HepG2 (cell line): Measurements from ENCODE around the gene VMO1. TPM values are rescaled to one million over a fixed set of nuclear protein-coding genes. Genes with fewer than 3 reads are reported as not detected.

Experiments used
- AGO2 ChIP-seq: fragments of 200-400 bp; formaldehyde crosslinking; optimal IDR thresholded peaks from 2 replicates; pipeline ENCODE3; 2017; ENCODE audit warnings: mild to moderate bottlenecking, low read depth, low read length, moderate library complexity
- CBX5 ChIP-seq: sonication (generic); formaldehyde crosslinking; IDR thresholded peaks from 2 replicates; pipeline ENCODE4 v1.4.0; 2020; ENCODE audit warnings: missing genetic modification reagents, borderline replicate concordance
- GABPB1 ChIP-seq: IDR thresholded peaks from 2 replicates; pipeline ENCODE4 v1.6.1; 2016; ENCODE audit warnings: mild to moderate bottlenecking, missing genetic modification reagents, moderate library complexity, missing compliant biosample characterization
- GATAD2A ChIP-seq: IDR thresholded peaks from 2 replicates; pipeline ENCODE4 v1.6.1; 2016
- KAT8 ChIP-seq: IDR thresholded peaks from 2 replicates; pipeline ENCODE4 v1.6.1; 2016; ENCODE audit warnings: missing genetic modification reagents, missing compliant biosample characterization
- KLF6 ChIP-seq: IDR thresholded peaks from 2 replicates; pipeline ENCODE4 v1.8.0; 2016; ENCODE audit warnings: missing biosample characterization, missing genetic modification reagents
- MYC ChIP-seq: sonication (generic); formaldehyde crosslinking; IDR thresholded peaks from 2 replicates; pipeline ENCODE4 v1.9.0; 2021; ENCODE audit warnings: missing genetic modification reagents, borderline replicate concordance
- NCOR1 ChIP-seq: fragments of 200-600 bp; sonication (generic); IDR thresholded peaks from 2 replicates; pipeline ENCODE4 v1.7.0; 2017; ENCODE audit warnings: antibody characterized with exemption, low read length, borderline replicate concordance
- NFAT5 ChIP-seq: sonication (generic); formaldehyde crosslinking; IDR thresholded peaks from 2 replicates; pipeline ENCODE4 v1.4.0; 2020; ENCODE audit warnings: missing genetic modification reagents
- NFIC ChIP-seq: IDR thresholded peaks from 2 replicates; pipeline ENCODE4 v1.6.1; 2012; ENCODE audit warnings: mild to moderate bottlenecking, low read length, inconsistent platforms
- PREB ChIP-seq: sonication (generic); formaldehyde crosslinking; IDR thresholded peaks from 2 replicates; pipeline ENCODE4 v1.4.0; 2020; ENCODE audit warnings: missing genetic modification reagents
- RARA ChIP-seq: IDR thresholded peaks from 2 replicates; pipeline ENCODE4 v1.6.1; 2016; ENCODE audit warnings: missing genetic modification reagents, missing compliant biosample characterization
- RCOR2 ChIP-seq: IDR thresholded peaks from 2 replicates; pipeline ENCODE4 v1.6.1; 2016; ENCODE audit warnings: missing biosample characterization, missing genetic modification reagents
- RELA ChIP-seq: sonication (generic); formaldehyde crosslinking; IDR thresholded peaks from 2 replicates; pipeline ENCODE4 v1.4.0; 2020; ENCODE audit warnings: missing genetic modification reagents
- SSRP1 ChIP-seq: IDR thresholded peaks from 2 replicates; pipeline ENCODE4 v1.6.1; 2016; ENCODE audit warnings: control low read depth
- ZBTB33 ChIP-seq: sonication (generic); formaldehyde crosslinking; IDR thresholded peaks from 2 replicates; pipeline ENCODE4 v1.4.0; 2020; ENCODE audit warnings: missing genetic modification reagents
- ZFY ChIP-seq: sonication (generic); formaldehyde crosslinking; IDR thresholded peaks from 2 replicates; pipeline ENCODE4 v1.4.0; 2020; ENCODE audit warnings: missing genetic modification reagents
- ZFYVE20 ChIP-seq: sonication (generic); formaldehyde crosslinking; IDR thresholded peaks from 2 replicates; pipeline ENCODE4 v1.8.0; 2023; ENCODE audit warnings: low read depth, mild to moderate bottlenecking, moderate library complexity, missing genetic modification reagents, borderline replicate concordance
- ZNF143 ChIP-seq: sonication (generic); formaldehyde crosslinking; IDR thresholded peaks from 2 replicates; pipeline ENCODE4 v1.4.0; 2020; ENCODE audit warnings: missing genetic modification reagents
- ZSCAN30 ChIP-seq: sonication (generic); formaldehyde crosslinking; IDR thresholded peaks from 2 replicates; pipeline ENCODE4 v1.5.0; 2020; ENCODE audit warnings: mild to moderate bottlenecking, missing genetic modification reagents
- polyA plus RNA-seq, 8 experiments: library from polyadenylated mRNA; depleted of rRNA in 3 of 8; stranded (reverse) in 7 of 8; unstranded in 1 of 8; fragments of >200 nt; fragmentation: Illumina TruSeq in 4 of 8; extraction: Trizol in 4 of 8; gene quantifications; 2 replicates each; pipeline versions ENCODE4 v1.2.1 to v1.2.3, GENCODE V29; 2011 to 2016; ENCODE audit warnings: low read depth in 4 of 8, missing spikeins in 1 of 8, mixed read lengths in 1 of 8; ENCODE audit not compliant: insufficient read depth in 1 of 8
- total RNA-seq, 5 experiments: library from RNA; depleted of rRNA; stranded (reverse); fragments of >200 nt; fragmentation: Illumina TruSeq; extraction: Trizol; gene quantifications; 2 replicates each; pipeline ENCODE4 v1.2.3, GENCODE V29; 2016; ENCODE audit warnings: low read depth in 1 of 5
- TF ChIP-seq, protein P1 (sequence below): sonication (generic); formaldehyde crosslinking; conservative IDR thresholded peaks from 2 replicates; pipeline ENCODE4 v1.4.0; 2020; ENCODE audit warnings: missing genetic modification reagents

VMO1 gene
- total and polyA plus RNA-seq, 2 of the 13 experiments (the other 11 are each of a cell fraction or from before 2014, with no cell fraction given): not detected

DNA sequence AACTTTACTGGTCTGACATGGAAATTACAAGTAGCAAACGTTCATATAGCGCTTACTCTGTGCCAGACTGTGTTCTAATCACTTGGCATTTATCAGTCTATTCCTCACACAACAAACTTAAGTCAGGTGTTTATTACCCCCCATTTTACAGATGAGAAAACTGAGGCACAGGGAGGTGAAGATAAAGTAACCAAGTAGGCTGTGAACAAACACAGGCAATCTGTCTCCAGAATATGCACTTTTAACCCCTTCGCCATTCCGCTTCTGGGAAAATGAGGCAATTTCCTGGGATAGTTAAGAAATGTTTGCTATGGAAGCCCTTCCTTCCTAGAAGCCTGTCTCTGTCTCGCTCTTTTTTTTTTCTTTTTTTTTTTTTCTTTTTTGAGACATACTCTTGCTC is 34.2 kb downstream of the VMO1 start (continued):
- no peak for TF ChIP-seq AGO2
- TF ChIP-seq NCOR1: no peak; the same call in 1 of the 2 replicates
- no peak for TF ChIP-seq RELA
- peak; percentile 70 for TF ChIP-seq GATAD2A (CRISPR knock-in tag)
- no peak for TF ChIP-seq ZFY (CRISPR knock-in tag)
- TF ChIP-seq, protein P1, sequence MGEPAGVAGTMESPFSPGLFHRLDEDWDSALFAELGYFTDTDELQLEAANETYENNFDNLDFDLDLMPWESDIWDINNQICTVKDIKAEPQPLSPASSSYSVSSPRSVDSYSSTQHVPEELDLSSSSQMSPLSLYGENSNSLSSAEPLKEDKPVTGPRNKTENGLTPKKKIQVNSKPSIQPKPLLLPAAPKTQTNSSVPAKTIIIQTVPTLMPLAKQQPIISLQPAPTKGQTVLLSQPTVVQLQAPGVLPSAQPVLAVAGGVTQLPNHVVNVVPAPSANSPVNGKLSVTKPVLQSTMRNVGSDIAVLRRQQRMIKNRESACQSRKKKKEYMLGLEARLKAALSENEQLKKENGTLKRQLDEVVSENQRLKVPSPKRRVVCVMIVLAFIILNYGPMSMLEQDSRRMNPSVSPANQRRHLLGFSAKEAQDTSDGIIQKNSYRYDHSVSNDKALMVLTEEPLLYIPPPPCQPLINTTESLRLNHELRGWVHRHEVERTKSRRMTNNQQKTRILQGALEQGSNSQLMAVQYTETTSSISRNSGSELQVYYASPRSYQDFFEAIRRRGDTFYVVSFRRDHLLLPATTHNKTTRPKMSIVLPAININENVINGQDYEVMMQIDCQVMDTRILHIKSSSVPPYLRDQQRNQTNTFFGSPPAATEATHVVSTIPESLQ: no peak
- TF ChIP-seq KAT8 (CRISPR knock-in tag): 0 out of 2 replicates have a peak, but pooled peaks have one; percentile 16
- no peak for TF ChIP-seq CBX5 (CRISPR knock-in tag)
- peak; percentile 88 for TF ChIP-seq ZBTB33 (CRISPR knock-in tag)
- peak; percentile 92 for TF ChIP-seq RARA (CRISPR knock-in tag)
- no peak for TF ChIP-seq MYC (CRISPR knock-in tag)
- TF ChIP-seq ZFYVE20 (CRISPR knock-in tag): no peak
- no peak for TF ChIP-seq NFAT5 (CRISPR knock-in tag)
- no peak; the same call in 1 of the 2 replicates for TF ChIP-seq SSRP1 (CRISPR knock-in tag)
- TF ChIP-seq GABPB1: peak; percentile 54
- TF ChIP-seq RCOR2: peak; percentile 90
- TF ChIP-seq PREB (CRISPR knock-in tag): no peak
- no peak for TF ChIP-seq ZNF143 (CRISPR knock-in tag)
- TF ChIP-seq NFIC: no peak
- TF ChIP-seq KLF6 (CRISPR knock-in tag): no peak
- no peak for TF ChIP-seq ZSCAN30 (CRISPR knock-in tag)
